ENCODE data around the gene YAF2. TPM values are rescaled to one million over a fixed set of nuclear protein-coding genes. Genes with fewer than 3 reads are reported as not detected.

YAF2 gene
- total RNA-seq, 6 experiments from 2014 or later = 12.8 to 22.3 (median 16.9) TPM

DNA sequence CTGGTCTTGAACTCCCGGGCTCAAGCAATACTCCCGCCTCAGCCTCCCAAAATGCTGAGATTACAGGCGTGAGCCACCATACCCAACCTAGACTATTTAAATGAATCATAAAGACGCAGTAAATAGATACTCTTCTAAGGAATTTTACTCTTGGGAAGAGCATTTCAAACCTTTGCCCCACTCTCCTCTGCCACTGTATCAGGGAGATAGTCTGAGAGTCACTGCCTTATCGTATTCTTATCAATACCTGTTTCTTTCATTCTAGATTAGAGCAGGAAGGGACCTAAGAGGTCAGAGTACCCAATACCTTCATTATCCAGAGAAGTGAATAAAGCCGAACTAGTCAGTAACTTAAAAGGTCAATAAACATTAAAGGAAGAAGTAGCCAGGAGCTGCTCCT, 109.2 kb downstream of the YAF2 start:
- Histone ChIP-seq H3K27ac (no peak overlapping the region), H3K36me3 (no peaks in the 10 kb centered on the region), H3K27me3 (no peaks in the 10 kb centered on the region), H3K4me1 (peaks cover 0 to 37% (median 14%) of the 10 kb centered on the region in 4 donors), H3K9me3 (no peaks in the 10 kb centered on the region), H3K4me3 (no peak overlapping the region)
- intact Hi-C loops (cut with DNase I) = loop anchor here in 1 of 2 donors (5.0 kb wide), 1 partner anchor 203 kb away; no protein-coding TSS in a partner anchor
- TF ChIP-seq, protein P1, sequence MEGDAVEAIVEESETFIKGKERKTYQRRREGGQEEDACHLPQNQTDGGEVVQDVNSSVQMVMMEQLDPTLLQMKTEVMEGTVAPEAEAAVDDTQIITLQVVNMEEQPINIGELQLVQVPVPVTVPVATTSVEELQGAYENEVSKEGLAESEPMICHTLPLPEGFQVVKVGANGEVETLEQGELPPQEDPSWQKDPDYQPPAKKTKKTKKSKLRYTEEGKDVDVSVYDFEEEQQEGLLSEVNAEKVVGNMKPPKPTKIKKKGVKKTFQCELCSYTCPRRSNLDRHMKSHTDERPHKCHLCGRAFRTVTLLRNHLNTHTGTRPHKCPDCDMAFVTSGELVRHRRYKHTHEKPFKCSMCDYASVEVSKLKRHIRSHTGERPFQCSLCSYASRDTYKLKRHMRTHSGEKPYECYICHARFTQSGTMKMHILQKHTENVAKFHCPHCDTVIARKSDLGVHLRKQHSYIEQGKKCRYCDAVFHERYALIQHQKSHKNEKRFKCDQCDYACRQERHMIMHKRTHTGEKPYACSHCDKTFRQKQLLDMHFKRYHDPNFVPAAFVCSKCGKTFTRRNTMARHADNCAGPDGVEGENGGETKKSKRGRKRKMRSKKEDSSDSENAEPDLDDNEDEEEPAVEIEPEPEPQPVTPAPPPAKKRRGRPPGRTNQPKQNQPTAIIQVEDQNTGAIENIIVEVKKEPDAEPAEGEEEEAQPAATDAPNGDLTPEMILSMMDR (IDR thresholded peaks at IDR 0.05) = no peak
- no peak for TF ChIP-seq POLR2A (IDR thresholded peaks at IDR 0.05)
- no peak for ATAC-seq
- WGBS (ENCODE audit: insufficient coverage, low coverage, low lambda C conversion rate, missing lambda C conversion rate) = 69% methylated on average over 6 of the region's 6 CpGs
- DNase-seq = no peak

- H3K4me1 ChIP-seq = peaks cover 0 to 37% (median 14%) of the 10 kb centered on the region in 4 donors
- H3K27ac ChIP-seq = no peak overlapping the region
- 90% methylated on average over 3 of the region's 3 CpGs for WGBS (ENCODE audit: insufficient coverage, low coverage, low lambda C conversion rate, missing lambda C conversion rate)
- H3K9me3 ChIP-seq = no peaks in the 10 kb centered on the region
- DNase-seq (no peak), ATAC-seq (no peak)
- no peaks in the 10 kb centered on the region for H3K36me3 ChIP-seq
- no peak for TF ChIP-seq POLR2A (IDR thresholded peaks at IDR 0.05)
- TF ChIP-seq, protein P1 (IDR thresholded peaks at IDR 0.05) = no peak
- intact Hi-C loops (cut with DNase I) = loop anchor here in 1 of 2 donors (5.0 kb wide), 1 partner anchor 204 kb away; no protein-coding TSS in a partner anchor
- no peak overlapping the region for H3K4me3 ChIP-seq
- H3K27me3 ChIP-seq = no peaks in the 10 kb centered on the region
Measured at GRCh38 chr12:42128327-42128726, 109.7 kb downstream of the YAF2 start.

DNA sequence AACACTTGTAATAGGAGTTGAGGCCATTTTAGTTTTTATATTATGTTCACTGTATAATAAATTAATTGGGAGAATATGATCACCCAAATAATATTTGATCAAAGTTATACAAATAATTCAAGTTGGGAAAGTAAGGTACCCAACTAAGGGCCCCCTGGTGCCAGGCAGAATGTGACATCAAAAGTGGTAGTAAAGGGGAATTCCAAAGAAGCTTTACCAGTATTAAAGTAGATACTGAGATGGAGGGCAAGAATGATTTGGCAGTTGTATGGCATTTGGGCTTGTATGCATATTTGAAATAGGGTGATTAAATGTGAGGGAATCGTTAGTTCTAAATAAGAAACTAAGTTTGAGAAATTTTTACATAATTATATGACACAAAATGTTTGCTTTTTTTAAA, 111.1 kb downstream of the YAF2 start:
- ATAC-seq (no peak), DNase-seq (no peak)
- Histone ChIP-seq H3K9me3 (no peaks in the 10 kb centered on the region), H3K27me3 (no peaks in the 10 kb centered on the region), H3K27ac (no peak overlapping the region), H3K36me3 (no peaks in the 10 kb centered on the region), H3K4me1 (peaks cover 0 to 37% (median 14%) of the 10 kb centered on the region in 4 donors), H3K4me3 (no peak overlapping the region)
- WGBS (ENCODE audit: insufficient coverage, low coverage, low lambda C conversion rate, missing lambda C conversion rate) = 50% methylated on average over 1 of the region's 1 CpG
- TF ChIP-seq, protein P1 (IDR thresholded peaks at IDR 0.05) = no peak
- TF ChIP-seq POLR2A (IDR thresholded peaks at IDR 0.05) = no peak
- intact Hi-C loops (cut with DNase I) = loop anchor here in 1 of 2 donors (5.0 kb wide), 1 partner anchor 205 kb away; no protein-coding TSS in a partner anchor

DNA sequence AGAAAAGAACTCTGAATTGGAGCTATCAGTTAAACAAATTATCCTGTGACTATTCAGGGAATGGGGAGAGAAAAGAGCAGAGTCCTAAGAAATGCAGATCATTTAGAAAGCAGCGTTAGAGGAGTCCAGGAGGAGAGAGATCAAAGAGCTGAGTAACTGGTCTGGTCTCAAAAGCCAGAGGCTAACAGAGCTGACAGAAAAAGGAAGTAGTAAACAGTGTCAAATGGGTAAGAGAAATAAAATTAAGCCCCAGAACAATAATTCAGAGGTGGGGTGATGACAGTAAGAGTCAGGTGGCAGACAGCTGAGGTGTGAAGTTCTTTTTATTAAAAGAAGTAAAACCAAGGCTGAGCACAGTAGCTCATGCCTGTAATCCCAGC, 112.7 kb downstream of the YAF2 start:
- Histone ChIP-seq H3K4me3 (no peak overlapping the region), H3K27ac (no peak overlapping the region), H3K27me3 (no peaks in the 10 kb centered on the region), H3K4me1 (peaks cover 0 to 25% (median 8%) of the 10 kb centered on the region in 4 donors), H3K9me3 (no peaks in the 10 kb centered on the region), H3K36me3 (no peaks in the 10 kb centered on the region)
- intact Hi-C loops (cut with DNase I) = loop anchor here in 1 of 2 donors (5.0 kb wide), 1 partner anchor 207 kb away; no protein-coding TSS in a partner anchor
- DNase-seq (no peak), ATAC-seq (peak in 3 of 4 donors; percentile 22 to 48 (median 42))
- TF ChIP-seq, protein P1 (IDR thresholded peaks at IDR 0.05) = no peak
- no peak for TF ChIP-seq POLR2A (IDR thresholded peaks at IDR 0.05)
- WGBS (ENCODE audit: insufficient coverage, low coverage, low lambda C conversion rate, missing lambda C conversion rate) = 25% methylated on average over 1 of the region's 1 CpG

Data from right lobe of liver (tissue), 6 donors.